Stimulated activated CD8-positive, alpha-beta memory T cell treated with anti-CD3 and anti-CD28 coated beads, Interleukin-12 subunit alpha, Interleukin-12 subunit beta, amount 100 ng/mL, for 4 hours (primary cell): ENCODE results near the gene EBF4.
"Not testable (repeated sequence)": the region's sequence is repeated elsewhere in the genome, so short reads cannot be mapped to it uniquely, and the experiment has no call there.

Experiments used
- DNase-seq: peaks from one replicate; pipeline ENCODE4 v3.0.0-alpha.2; 2020; ENCODE audit warnings: low read depth

The EBF4 gene

DNA sequence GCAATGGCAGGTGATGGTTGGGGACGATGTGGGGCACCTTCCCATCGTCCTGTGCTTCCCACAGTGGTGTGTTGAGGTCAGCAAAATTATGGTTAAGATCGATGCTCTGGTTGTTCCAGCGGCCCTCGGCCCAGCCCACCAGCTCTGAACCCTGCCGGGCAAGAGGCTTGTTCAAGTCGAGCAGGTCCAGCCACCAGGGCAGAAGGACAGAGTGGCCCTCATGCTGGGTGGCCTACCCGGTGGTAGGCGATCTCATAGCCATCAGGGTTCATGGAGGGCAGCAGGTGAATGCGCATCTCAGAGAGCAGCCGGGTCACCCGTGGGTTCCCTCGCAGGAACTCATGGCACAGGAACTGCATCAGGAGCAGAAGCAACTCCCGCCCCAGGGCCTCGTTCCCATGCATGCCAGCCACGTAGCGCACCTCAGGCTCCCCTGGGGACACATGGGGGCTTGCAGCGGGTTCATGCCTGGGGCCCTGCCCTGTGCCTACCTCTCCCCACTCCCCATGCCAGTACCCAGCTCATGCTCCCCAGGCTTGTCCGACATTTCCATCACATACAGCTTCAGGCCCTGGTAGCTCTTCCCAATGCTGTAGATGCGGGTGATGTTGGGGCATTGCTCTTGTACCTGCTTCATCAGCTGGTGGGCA lies 103.6 kb downstream of the EBF4 start:
- no peak for DNase-seq

DNA sequence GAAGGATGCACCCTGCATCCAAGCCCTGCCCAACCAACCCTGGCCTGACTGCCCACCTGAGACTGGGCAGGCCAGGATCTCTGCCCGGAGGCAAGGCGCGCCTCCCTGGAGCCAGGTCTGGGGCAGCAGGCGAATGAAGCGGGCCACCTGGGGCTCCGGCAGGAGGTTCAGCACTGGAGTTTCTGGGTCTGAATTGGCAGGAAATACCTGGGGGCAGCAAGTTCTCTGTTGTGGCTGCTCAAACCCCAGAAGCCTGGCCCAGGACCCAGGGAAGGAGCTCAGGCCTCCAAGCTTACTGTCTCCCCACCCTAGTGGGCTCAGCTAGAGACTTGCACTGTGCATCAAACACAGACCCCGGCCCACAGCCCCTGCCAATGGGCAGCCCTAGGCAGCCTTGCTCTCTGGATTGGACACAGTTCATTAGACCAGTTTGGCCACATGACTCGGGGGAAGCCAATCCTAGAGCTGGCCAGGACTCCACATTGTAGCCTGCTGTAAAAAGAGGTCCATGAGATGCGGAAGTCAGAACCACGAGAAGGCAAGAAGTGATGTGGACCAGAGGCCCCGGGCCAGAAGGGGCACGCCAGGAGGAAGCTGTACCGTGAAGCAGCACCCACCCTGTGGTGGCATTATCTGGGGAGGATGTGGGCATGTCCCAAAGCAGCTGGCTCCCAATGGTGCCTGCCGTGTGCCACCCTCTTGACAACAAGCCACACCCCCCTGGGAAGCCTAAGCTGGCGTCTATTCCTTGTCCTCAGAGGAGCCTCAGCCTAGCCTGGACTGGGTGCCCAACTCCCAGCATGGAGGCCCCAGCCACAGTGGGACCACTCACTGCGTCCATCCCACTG lies 104.8 kb downstream of the EBF4 start:
- no peak for DNase-seq

DNA sequence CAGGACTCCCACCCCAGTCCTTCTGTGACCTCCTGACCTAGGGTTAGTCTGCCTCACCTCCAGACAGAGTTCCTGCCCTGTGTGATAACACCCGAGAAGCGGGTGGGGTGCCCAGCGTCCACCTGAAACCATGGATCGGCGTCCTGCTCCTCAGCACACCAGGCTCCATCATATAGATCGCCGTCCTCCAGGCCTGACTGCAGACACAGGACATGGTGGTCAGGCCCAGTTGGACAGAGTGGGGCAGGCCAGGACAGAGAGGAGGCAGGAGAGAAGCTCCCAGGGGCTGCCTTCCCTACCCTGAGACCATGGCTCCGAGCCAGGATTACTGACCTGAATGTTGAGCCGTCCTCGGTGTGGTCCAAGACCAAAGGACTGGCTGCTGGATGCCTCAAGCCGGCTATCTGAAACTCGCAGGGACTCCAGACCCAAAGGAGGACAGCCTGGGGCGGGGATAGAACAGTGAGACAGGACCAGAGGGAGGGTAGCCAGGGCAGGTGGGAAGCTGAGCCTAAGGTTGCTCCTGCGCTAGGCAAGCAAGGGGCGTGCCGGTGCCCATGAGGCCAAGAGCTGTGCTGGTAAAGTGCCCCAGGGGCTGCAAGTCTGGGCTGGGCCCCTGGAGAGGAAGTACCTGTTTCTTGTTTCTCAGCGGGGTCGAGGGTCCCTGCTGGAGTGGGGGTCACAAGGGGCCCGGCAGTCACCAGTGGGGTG lies 105.7 kb downstream of the EBF4 start:
- DNase-seq, result no peak

DNA sequence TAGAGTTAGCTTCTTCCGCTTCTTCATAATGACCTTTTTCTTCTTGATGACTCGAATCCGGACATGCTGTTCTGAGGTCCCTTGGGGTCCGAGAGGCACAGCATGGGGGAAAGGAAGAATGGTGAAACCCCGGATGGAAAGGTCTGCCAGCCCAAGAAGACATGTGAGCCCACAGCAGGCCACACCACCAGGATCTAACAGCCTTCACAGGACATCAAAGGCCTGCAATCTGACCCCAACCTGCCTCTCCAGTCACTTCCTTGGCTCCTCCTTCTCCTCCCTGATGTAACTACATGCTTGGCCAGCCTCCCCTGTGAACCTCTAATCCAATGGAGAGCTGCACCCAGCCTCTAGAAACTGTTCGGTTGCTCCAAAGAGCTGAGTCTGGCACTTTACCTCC lies 106.2 kb downstream of the EBF4 start:
- DNase-seq, result no peak

DNA sequence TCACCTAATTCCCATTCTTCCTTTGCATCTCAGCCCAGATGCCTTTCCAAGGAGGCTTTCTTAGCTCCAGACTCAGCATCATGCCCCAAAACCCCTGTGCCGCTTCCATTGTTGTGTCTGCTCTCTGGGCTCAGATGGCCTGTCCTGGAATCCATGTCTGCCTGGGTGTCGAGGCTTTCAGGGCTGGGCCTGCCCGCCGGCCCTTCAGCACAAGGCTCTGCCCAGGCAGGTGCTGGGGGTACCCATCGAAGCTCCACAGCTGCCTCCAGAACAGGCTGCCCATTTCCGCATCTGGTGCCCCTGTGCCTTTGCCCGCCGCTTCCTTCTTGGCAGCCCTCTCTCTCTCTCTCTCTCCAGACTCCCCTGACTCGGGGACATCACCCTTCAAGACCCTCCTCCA lies 106.7 kb downstream of the EBF4 start:
- no peak for DNase-seq

DNA sequence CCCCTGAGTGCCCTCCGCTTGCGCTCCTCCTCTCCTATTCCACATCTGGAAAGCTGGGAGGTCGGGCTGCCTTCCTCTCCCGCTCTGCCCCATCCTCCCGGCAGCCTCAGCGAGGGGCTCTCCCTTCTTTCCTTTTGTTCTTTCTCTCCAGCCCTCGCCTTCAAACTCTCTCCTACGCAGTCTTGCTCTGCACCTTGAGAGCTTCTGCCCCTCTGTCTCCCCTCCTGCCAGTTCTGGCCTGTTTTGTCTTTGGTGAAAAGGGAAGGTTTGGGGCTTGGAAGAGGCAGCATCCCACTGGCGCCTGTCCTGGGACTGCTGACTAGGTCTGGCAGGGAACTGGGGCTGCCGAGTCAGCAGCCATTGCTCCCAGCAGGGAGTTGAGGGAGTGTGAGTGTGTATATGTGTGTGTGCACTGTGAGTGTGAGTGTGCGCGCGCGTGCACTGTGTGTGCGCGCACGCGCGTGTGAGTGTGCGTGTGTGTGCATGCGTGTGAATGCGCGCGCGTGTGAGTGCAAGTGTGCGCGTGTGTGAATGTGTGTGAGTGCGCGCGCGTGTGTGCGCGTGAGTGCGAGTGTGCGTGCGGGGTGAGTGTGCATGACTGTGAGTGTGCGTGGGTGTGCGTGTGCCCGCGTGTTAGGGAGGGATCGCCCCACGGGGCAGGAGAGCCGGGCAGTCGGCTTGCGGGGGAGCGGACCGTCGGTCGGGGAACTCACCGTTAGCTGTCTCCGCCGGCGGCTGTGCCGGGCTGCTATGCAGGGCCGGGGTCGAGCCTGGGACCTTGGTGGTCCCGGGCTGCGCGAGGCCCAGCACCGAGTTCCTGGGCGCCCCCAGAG lies 107.3 kb downstream of the EBF4 start:
- DNase-seq, result no peak

DNA sequence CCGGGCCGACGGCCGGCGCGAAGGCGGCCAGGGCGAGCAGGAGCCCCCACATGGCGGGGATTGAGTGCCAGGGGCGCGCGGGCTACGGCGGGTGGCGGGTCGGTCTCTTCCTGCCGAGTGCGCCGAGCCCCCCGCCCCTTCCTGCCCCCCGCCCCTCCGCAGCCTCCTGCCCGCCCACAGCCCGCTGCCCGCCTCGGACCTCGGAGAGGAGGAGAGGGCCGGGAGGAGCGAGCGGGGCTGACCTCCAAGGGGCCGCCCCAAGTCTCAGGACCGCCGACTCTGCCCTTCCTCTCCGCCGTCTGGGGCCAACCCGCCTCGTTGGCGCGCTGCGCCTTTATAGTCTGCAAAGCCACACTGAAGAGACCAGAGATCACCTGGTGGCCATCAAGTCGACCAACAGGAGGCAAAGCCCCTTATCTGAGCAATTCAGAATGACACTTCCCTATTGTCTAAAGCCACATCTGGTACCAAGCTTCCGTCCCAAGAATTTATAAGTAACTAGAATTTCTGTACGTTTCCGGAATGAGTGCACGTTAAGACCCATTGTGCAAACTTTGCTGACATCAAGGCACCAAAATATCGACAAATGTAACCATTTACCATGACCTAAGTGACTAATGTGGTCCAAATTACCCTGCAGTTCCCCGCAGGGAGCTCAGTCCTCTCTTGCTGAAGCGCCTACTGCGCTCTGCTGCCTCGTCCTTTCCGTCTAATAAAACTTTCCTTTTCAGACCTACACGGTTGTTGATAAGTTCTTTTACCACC lies 108.1 kb downstream of the EBF4 start, which contains the start of gene CPXM1:
Gene CPXM1 (minus strand): TSS at position 107 of the 765 bp plus-strand sequence. CDS start 55 bp downstream, at position 52.
- DNase-seq, result no peak

DNA sequence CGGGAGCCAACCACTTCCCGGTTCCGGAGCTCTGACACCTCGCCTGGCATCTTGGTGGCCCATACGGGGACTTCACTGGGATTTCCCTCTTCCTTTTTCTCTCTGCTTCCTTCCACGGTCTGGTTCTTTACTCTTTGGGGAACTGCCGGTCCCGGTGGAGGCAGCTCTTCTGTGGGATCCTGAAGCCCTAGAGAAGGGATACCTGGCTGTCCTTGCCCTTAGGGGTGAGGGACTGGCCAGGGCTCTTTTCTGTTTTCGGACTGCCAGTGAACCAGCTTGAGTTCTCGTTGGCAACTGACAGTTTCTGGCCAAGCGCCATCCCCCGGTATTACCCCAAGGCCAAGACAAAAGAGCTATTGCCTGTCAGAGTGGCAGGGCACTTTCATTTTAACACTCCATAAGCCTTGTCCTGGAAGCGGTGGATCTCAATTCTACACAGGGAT lies 108.7 kb downstream of the EBF4 start:
- no peak for DNase-seq

DNA sequence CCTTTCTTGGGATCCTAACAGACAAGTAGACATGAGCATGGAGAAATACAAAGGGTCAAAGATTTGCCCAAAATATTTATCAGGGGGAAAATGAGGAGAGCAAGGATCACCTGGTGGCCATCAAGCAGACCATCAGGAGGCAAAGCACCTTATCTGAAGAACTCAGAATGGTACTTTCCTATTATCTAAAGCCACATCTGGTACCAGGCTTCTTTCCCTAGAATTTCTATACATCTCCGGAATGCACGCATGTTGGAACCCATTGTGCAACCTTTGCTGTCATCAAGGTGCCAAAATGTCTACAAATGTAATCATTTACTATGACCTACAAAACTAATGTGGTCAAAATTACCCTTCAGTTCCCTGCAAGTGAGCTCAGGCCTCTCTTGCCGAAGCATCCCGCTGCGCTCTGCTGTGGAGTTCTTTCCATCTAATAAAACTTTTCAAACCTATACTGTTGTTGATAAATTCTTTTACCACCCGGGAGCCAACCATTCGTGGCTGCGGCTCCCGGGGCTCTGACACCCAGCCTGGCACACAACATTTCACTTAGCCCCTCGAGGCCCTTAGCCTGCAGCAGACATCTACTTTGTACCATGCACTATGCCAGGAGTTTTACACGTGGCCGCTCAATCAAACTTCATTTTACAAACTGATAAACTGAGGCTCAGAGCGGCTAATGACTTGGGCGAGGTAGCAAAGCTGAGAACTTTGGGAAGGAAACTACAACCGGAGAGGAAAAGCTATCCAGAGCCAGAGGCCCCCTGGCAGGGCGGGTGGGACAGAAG lies 111.7 kb downstream of the EBF4 start:
- no peak for DNase-seq

DNA sequence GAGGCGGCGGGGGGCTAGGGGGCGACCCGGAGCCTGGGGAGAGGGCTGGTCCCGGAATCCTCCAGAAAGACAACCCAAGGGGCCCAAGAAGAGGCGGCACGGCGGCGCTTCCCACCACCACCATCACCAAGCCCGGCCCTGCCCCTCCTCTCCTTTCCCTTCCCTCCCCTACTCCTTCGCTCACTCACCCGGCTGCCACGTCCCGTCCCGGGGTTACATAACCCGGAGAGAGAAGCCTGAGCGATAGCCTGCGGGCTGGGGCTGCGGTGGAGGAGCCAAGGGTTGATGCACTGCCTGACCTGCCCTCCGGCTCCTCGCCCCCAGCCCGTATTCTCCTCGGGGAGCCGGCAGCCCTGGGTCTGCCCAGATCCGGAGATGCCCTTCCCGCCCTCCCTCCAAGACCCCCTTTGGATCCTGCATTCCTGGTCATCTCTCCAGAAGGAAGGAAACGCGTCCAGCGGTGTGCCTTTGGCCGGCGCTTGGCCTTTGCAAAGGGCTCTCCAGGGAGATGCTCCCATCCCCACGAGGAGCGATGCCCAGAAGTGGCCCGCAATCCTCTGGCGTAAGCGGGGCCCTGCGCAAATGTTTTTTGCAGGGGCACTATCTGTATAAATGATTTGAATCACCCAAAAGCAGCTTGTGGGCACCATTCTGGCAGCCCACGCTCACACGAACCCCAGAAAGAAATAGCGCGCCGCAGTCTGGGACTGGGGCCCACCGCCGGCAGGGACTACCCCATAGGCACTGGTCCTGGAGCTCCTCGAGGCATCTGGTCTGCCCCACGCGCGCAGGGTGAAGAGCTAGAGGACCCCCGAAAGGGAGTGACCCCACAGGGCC lies 112.5 kb downstream of the EBF4 start:
- no peak for DNase-seq

DNA sequence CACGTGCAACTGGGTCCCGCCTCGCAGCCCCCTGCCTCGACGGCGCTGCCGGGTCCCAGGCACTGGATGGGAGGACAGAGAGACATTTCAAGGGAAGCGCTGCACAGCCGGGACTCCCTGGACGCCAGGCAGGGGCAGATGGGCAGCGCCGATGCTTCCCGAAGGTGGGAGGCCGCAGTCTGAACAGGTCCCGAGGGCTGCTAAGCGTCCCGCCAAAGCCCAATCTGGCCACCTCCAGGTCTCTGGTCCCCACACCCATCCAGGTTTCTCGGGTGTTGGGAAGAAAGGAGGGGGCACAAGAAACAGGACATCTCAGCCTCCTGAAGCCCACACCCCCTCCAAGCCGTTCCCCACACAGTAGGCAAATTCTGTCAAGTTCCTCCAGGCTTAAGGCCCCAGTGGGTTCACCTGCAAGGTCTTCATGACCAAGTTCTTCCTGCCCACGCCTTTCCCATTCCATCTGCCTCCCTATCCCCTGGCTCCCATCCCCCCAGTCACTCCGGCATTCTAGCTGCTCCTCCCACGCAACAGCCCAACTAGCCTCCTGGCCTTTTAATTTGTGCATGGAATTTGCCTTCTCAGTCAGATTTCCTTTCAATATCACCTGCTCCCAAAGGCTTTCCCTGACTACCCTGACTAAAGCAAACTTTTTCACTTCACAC lies 113.2 kb downstream of the EBF4 start:
- no peak for DNase-seq

DNA sequence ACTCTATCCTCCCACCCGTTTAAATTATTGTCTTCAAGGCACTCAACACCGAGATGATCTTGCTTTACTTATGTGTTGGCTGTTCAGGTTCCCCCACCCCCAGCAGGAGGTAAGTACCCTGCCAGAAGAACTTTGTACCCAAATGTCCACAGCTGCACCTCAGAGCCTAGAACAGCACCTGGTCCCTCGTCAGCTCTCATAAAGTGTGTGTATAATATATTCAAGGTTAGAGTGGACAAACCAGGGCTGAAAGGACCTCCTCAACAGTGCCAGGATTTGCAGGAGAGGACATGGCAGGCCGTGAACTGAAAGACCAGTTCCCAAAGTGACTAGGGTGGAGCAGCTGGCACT lies 113.7 kb downstream of the EBF4 start:
- DNase-seq, result no peak

DNA sequence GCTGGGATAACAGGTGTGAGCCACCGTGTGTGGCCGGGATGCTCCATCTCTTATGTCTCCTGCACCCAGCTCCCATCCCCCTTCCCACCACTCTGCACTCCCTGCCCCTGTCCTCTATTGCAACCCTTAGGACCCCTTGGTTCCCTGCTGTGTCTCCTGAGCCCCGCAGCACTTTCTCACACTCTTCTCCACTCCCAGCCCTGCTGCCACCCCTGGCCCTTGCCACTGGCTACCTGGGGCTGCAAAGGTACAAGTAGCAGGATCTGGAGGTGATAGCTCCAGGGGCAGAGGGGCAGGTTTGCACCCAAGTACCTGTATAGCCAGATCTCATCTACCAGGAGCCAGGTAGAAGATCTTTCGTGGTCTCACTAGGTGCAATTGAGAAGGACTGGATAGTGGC lies 114.4 kb downstream of the EBF4 start:
- DNase-seq, result no peak

DNA sequence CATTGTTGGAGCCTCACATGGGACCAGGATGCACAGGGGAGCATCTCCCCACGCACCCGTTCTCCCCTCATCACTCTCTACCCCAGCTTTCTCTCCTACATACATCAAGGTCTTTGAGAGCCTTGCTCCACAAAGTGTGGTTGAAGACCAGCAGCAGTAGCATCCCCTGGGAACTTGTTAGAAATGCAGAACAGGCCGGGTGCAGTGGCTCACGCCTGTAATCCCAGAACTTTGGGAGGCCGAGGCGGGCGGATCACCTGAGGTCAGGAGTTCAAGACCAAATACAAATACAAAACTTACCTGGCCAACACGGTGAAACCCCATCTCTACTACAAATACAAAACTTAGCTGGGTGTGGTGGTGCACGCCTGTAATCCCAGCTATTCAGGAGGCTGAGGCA lies 115.3 kb downstream of the EBF4 start:
- not testable (repeated sequence) for DNase-seq

DNA sequence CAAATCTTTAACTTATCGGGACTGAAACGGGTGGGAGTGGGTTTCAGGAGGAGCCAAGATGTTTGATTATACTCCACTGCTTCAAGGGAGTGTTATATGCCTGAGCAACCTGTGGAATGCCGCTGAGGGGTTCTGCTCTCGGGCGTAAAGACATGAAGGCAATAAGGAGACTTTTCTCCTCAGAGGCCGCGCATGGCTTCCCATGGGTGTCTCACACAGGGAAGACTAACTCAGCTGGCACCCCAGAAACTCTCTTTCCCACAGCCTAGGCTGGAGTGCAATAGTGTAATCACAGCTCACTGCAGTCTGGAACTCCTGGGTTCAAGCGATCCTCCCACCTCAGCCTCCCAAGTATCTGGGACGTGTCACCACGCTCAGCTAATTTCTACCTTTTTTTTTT lies 117.1 kb downstream of the EBF4 start:
- DNase-seq, result no peak
